Astrocyte of the spinal cord (primary cell): ENCODE results near the gene MED10.
"Not testable (repeated sequence)": the region's sequence is repeated elsewhere in the genome, so short reads cannot be mapped to it uniquely, and the experiment has no call there.

Experiments used
- DNase-seq: peaks from one replicate; pipeline ENCODE4 v3.0.0; 2011; ENCODE audit warnings: low read depth, low spot score
- H3K4me3 ChIP-seq: 2 replicates; pipeline ENCODE4 v1.5.1; 2011; ENCODE audit warnings: low read depth, mild to moderate bottlenecking, low read length, moderate library complexity
- CTCF ChIP-seq: IDR thresholded peaks from 2 replicates; pipeline ENCODE4 v1.5.1; 2012; ENCODE audit warnings: low read depth, mild to moderate bottlenecking, low read length, inconsistent platforms
- in situ Hi-C: cut with HindIII; loops from 2 replicates; pipeline ENCODE4 v1.10.0; 2017; ENCODE audit warnings: low sequenced_read_pairs

MED10 gene

GRCh38 chr5:6360323-6361072, 17.8 kb downstream of the MED10 start:
- no peak overlapping the region for H3K4me3 ChIP-seq
- no peak for TF ChIP-seq CTCF
- in situ Hi-C loops: no loop called here

GRCh38 chr5:6359555-6360322, 18.6 kb downstream of the MED10 start:
- no peak for TF ChIP-seq CTCF
- no peak for DNase-seq
- no peak overlapping the region for H3K4me3 ChIP-seq
- in situ Hi-C loops: no loop called here

More at GRCh38 chr5:6360323-6361072, 17.8 kb downstream of the MED10 start:
- no peak for DNase-seq

GRCh38 chr5:6358434-6358820, 19.9 kb downstream of the MED10 start:
- no peak for DNase-seq
- TF ChIP-seq CTCF: no peak
- in situ Hi-C loops: no loop called here
- H3K4me3 ChIP-seq: no peak overlapping the region

DNA sequence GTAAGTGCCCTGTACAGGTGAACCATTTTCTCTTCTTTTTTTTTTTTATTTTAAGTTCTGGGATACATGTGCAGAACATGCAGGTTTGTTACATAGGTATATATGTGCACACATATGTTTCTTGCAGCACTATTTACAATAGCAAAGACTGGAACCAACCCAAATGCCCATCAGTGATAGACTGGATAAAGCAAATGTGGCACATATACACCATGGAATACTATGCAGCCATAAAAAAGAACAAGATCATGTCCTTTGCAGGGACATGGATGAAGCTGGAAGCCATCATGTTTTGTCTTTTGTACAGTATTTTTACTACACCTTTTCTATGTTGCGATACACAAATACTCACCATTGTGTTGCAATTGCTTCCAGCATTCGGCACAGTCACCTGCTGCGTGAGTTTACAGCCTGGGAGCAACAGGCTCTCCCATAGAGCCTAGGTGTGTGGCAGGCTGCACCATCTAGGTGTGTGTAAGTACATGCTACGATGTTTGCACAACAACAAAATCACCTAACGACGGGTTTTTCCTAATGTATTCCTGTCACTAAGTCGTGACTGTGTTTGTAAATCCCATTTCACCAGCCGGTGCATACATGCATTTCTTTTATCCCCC, 20.4 kb downstream of the MED10 start:
- DNase-seq, in situ Hi-C loops, H3K4me3 ChIP-seq: not testable (repeated sequence)

DNA sequence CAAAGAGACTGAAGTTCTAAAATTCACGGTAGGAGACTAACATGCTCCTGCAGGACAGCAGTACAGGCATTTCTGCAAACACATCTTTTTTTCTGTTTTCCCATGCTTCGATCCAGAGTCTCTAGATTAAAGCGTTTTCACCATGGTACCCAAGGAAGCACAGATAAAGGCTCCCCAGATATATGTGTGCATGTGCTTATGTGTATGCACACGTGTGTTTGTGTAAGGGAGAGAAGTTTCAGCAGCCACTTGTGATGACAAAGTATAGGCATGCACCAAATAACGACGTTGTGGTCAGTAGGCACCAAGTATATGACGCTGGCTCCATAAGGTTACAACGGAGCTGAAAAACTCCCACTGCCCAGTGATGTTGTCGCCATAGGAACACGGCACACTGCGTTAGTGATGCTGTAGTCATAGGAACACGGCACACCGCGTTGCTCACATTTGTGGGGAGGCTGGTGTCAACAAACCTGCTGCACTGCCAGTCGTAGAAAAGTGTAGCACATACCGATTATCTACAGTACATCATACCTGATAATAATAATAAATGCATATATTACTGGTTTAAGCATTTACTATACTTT, 21.7 kb downstream of the MED10 start:
- no peak for DNase-seq
- H3K4me3 ChIP-seq: no peak overlapping the region
- no peak for TF ChIP-seq CTCF
- in situ Hi-C loops: no loop called here

GRCh38 chr5:6355294-6355693, 23.1 kb downstream of the MED10 start:
- no peak for DNase-seq
- no peak overlapping the region for H3K4me3 ChIP-seq
- in situ Hi-C loops: no loop called here
- no peak for TF ChIP-seq CTCF
